ENCODE measurements around the gene GINS2.

DNA sequence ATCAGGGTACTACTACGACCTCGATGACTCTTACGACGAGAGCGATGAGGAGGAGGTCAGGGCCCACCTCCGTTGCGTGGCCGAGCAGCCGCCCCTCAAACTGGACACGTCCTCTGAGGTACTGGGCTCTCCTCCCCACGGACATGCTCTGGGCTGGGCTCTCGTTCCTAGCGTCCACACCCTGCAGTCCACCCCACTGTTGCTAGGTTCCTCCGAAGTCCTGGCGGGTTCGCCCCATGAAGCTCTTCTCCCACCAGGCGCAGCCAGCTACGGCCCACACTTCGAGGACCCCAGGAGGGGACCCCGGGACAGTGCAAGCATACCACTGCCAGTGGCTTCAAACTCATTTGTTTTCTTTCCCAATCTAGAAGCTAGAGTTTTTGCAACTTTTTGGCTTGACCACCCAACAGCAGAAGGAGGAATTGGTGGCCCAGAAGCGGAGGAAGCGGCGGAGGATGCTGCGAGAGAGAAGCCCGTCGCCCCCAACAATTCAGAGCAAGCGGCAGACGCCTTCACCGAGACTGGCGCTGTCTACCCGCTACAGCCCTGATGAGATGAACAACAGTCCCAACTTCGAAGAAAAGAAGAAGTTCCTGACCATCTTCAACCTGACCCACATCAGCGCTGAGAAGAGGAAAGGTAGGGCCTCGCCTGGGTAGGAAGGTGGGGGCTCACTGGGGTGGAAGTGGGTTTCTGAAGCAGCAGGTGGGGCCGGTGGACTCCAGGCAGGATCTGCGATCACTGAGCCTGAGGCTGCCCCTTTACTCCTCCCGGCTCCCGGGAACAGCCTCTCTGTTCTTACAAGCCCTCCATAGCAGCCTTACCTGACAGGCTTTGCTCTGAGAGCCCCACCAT lies 25.6 kb downstream of the GINS2 start:
- TF ChIP-seq, protein P1, sequence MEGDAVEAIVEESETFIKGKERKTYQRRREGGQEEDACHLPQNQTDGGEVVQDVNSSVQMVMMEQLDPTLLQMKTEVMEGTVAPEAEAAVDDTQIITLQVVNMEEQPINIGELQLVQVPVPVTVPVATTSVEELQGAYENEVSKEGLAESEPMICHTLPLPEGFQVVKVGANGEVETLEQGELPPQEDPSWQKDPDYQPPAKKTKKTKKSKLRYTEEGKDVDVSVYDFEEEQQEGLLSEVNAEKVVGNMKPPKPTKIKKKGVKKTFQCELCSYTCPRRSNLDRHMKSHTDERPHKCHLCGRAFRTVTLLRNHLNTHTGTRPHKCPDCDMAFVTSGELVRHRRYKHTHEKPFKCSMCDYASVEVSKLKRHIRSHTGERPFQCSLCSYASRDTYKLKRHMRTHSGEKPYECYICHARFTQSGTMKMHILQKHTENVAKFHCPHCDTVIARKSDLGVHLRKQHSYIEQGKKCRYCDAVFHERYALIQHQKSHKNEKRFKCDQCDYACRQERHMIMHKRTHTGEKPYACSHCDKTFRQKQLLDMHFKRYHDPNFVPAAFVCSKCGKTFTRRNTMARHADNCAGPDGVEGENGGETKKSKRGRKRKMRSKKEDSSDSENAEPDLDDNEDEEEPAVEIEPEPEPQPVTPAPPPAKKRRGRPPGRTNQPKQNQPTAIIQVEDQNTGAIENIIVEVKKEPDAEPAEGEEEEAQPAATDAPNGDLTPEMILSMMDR (IDR thresholded peaks at IDR 0.05), result no peak
- TF ChIP-seq NFIC (IDR thresholded peaks at IDR 0.05; ENCODE audit: borderline replicate concordance), result no peak
- TF ChIP-seq EP300 (IDR thresholded peaks at IDR 0.05; ENCODE audit: borderline replicate concordance in 1 of 2, low read depth in 1 of 2, low read length in 1 of 2), result no peak
- TF ChIP-seq, protein P2, sequence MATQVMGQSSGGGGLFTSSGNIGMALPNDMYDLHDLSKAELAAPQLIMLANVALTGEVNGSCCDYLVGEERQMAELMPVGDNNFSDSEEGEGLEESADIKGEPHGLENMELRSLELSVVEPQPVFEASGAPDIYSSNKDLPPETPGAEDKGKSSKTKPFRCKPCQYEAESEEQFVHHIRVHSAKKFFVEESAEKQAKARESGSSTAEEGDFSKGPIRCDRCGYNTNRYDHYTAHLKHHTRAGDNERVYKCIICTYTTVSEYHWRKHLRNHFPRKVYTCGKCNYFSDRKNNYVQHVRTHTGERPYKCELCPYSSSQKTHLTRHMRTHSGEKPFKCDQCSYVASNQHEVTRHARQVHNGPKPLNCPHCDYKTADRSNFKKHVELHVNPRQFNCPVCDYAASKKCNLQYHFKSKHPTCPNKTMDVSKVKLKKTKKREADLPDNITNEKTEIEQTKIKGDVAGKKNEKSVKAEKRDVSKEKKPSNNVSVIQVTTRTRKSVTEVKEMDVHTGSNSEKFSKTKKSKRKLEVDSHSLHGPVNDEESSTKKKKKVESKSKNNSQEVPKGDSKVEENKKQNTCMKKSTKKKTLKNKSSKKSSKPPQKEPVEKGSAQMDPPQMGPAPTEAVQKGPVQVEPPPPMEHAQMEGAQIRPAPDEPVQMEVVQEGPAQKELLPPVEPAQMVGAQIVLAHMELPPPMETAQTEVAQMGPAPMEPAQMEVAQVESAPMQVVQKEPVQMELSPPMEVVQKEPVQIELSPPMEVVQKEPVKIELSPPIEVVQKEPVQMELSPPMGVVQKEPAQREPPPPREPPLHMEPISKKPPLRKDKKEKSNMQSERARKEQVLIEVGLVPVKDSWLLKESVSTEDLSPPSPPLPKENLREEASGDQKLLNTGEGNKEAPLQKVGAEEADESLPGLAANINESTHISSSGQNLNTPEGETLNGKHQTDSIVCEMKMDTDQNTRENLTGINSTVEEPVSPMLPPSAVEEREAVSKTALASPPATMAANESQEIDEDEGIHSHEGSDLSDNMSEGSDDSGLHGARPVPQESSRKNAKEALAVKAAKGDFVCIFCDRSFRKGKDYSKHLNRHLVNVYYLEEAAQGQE (IDR thresholded peaks at IDR 0.05; ENCODE audit: low read depth, low read length), result no peak
- no peak for TF ChIP-seq MEF2A (IDR thresholded peaks at IDR 0.05; ENCODE audit: borderline replicate concordance, low read depth)
- TF ChIP-seq POLR2AphosphoS5 (IDR thresholded peaks at IDR 0.05; ENCODE audit: low read depth, low read length), result no peak
- TF ChIP-seq, protein P3, sequence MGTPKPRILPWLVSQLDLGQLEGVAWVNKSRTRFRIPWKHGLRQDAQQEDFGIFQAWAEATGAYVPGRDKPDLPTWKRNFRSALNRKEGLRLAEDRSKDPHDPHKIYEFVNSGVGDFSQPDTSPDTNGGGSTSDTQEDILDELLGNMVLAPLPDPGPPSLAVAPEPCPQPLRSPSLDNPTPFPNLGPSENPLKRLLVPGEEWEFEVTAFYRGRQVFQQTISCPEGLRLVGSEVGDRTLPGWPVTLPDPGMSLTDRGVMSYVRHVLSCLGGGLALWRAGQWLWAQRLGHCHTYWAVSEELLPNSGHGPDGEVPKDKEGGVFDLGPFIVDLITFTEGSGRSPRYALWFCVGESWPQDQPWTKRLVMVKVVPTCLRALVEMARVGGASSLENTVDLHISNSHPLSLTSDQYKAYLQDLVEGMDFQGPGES (IDR thresholded peaks at IDR 0.05; ENCODE audit: low read depth, low read length), result no peak
- no peak for TF ChIP-seq FOXM1 (IDR thresholded peaks at IDR 0.05; ENCODE audit: low read depth)
- TF ChIP-seq TCF12 (IDR thresholded peaks at IDR 0.05), result no peak
- TF ChIP-seq GABPA (IDR thresholded peaks at IDR 0.05; ENCODE audit: low read depth), result no peak
- no peak for TF ChIP-seq TAF1 (IDR thresholded peaks at IDR 0.05; ENCODE audit: borderline replicate concordance, low read depth, low read length)
